ENCODE results near the gene RAB11FIP2. TPM values are rescaled to one million over a fixed set of nuclear protein-coding genes. Genes with fewer than 3 reads are reported as not detected.

The RAB11FIP2 gene
- total and polyA plus RNA-seq, 2 of the 4 experiments (the other 2 are of a cell fraction), result 3.6 to 16.1 TPM

GRCh38 chr10:118047880-118048279, 1.1 kb upstream of the RAB11FIP2 start:
- no peak for TF ChIP-seq CTCF (conservative IDR thresholded peaks at IDR 0.05; ENCODE audit: low read depth, low read length)
- TF ChIP-seq NFE2L2 (IDR thresholded peaks at IDR 0.05; ENCODE audit: low read depth, low read length), result no peak
- TF ChIP-seq USF2 (IDR thresholded peaks at IDR 0.05; ENCODE audit: low read depth, low read length), result no peak
- no peak for TF ChIP-seq MAFK (IDR thresholded peaks at IDR 0.05; ENCODE audit: low read depth, low read length)
- no peak for TF ChIP-seq CHD1 (IDR thresholded peaks at IDR 0.05; ENCODE audit: low read depth, low read length)
- TF ChIP-seq RCOR1 (IDR thresholded peaks at IDR 0.05; ENCODE audit: insufficient replicate concordance, low read length), result no peak
- TF ChIP-seq RFX5 (IDR thresholded peaks at IDR 0.05; ENCODE audit: low read depth, low read length), result no peak
- no peak for TF ChIP-seq POLR2A (IDR thresholded peaks at IDR 0.05; ENCODE audit: low read depth, low read length)
- no peak for TF ChIP-seq FOS (IDR thresholded peaks at IDR 0.05; ENCODE audit: low read depth, low read length)
- no peak for DNase-seq
- Histone ChIP-seq H4K5ac (ENCODE audit: low read depth, low read length) (no peak overlapping the region), H3K79me1 (ENCODE audit: low read depth in 1 of 2, low read length in 2 of 2) (peaks cover 3 to 10% of the 10 kb centered on the region in 2 experiments; a peak in 2 of 4 replicates), H3K36me3 (ENCODE audit: control insufficient read depth, insufficient read depth, low read length) (no peaks in the 10 kb centered on the region), H3K27me3 (ENCODE audit: control insufficient read depth, insufficient read depth, low read length) (no peaks in the 10 kb centered on the region), H3K9me3 (ENCODE audit: control insufficient read depth, insufficient read depth, low read length) (no peaks in the 10 kb centered on the region), H3K4me1 (ENCODE audit: control insufficient read depth, insufficient read depth, low read length) (no peaks in the 10 kb centered on the region), H2AK5ac (ENCODE audit: low read depth, low read length) (no peak overlapping the region), H3K4ac (ENCODE audit: low read depth, low read length) (no peak overlapping the region), H3K27ac (ENCODE audit: insufficient read depth, low read length) (no peak overlapping the region), H3K9me1 (ENCODE audit: insufficient read depth, low read length) (peaks cover 7% of the 10 kb centered on the region), H3K4me2 (ENCODE audit: low read depth, low read length) (no peak overlapping the region), H3K9ac (ENCODE audit: low read depth, low read length) (no peak overlapping the region), H4K91ac (ENCODE audit: insufficient read depth, low read depth, low read length) (no peak overlapping the region), H3K56ac (ENCODE audit: extremely low read depth, insufficient read depth, low read length) (no peak overlapping the region), H2AK9ac (replicated peaks; ENCODE audit: low read depth, low read length, poor library complexity) (no peak overlapping the region), H2BK120ac (ENCODE audit: low read depth, low read length) (no peak overlapping the region), H3K18ac (ENCODE audit: low read depth, low read length) (no peak overlapping the region), H4K20me1 (ENCODE audit: insufficient read depth, low read length) (no peaks in the 10 kb centered on the region; the same call in 1 of the 2 replicates), H2BK20ac (ENCODE audit: low read depth, low read length) (no peak overlapping the region), H4K8ac (ENCODE audit: low read depth in 2 of 2, low read length in 2 of 2) (peak overlapping the region; percentile 91 to 96; a peak in 2 of 4 replicates), H3K23ac (ENCODE audit: low read depth, low read length) (no peak overlapping the region), H2BK15ac (ENCODE audit: low read depth, low read length) (no peak overlapping the region), H3K4me3 (ENCODE audit: insufficient read depth, low read depth, low read length) (no peak overlapping the region), H3K14ac (replicated peaks; ENCODE audit: low read depth, low read length) (no peak overlapping the region), H2AFZ (replicated peaks; ENCODE audit: low read length, poor library complexity) (no peak overlapping the region), H2BK5ac (ENCODE audit: low read depth, low read length, poor library complexity, severe bottlenecking) (no peak overlapping the region)
- ATAC-seq (ENCODE audit: low read depth), result no peak
- intact Hi-C loops (cut with micrococcal nuclease), result loop anchor here (1.0 to 10.0 kb wide), 4 partner anchors 294 to 697 kb away; partner anchors contain the start of gene FAM204A
- CTCF ChIA-PET, result interaction anchor here (0.6 kb wide), 1 partner anchor 30 kb away, joined by 3 read pairs; no protein-coding TSS in a partner anchor
- WGBS, 2 experiments (ENCODE audit: extremely low coverage in 2 of 2, insufficient read length in 1 of 2), result no CpG with 5 or more reads among the region's 5 CpGs
- POLR2A ChIA-PET (ENCODE audit: unreplicated experiment), result no interaction called here
- in situ Hi-C loops (cut with MboI; ENCODE audit: low sequenced_read_pairs), result no loop called here
- dilution Hi-C loops (cut with HindIII; ENCODE audit: low sequenced_read_pairs, unreplicated experiment), result no loop called here
- no TSS peak for BruUV-seq (replicated peaks)
